NCI-H1105 (cell line): ENCODE measurements around the gene DOK7.

ENCODE experiments used
- DNase-seq: peaks from one replicate; lab custom pipeline; 2025; lab: John Stamatoyannopoulos, UW

The DOK7 gene

DNA sequence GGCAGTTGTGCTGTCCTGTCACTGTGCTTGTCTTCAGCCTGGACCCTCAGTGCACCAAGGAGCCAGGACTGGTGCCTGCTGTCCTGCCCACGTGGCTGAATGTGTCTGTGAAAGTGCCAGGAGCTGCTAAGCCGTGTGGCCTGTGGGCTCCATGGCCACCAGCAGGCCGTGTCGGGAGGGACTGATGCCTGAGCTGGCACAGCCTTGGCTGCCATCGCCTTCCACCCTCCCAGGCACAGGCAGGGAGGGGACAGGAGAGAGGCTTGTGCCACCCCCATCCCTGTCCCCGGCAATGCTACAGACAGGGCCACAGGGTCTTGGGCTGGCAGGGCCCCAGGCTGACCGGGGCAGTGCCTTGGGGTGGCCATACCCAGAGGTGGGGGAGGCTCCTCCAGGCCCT, 24.8 kb downstream of the DOK7 start:
- DNase-seq, result no peak

- no peak for DNase-seq
These were observed 25.7 kb downstream of the DOK7 start for GRCh38 chr4:3488820-3489219.

GRCh38 chr4:3489451-3489962, 26.4 kb downstream of the DOK7 start:
- DNase-seq, result no peak

DNA sequence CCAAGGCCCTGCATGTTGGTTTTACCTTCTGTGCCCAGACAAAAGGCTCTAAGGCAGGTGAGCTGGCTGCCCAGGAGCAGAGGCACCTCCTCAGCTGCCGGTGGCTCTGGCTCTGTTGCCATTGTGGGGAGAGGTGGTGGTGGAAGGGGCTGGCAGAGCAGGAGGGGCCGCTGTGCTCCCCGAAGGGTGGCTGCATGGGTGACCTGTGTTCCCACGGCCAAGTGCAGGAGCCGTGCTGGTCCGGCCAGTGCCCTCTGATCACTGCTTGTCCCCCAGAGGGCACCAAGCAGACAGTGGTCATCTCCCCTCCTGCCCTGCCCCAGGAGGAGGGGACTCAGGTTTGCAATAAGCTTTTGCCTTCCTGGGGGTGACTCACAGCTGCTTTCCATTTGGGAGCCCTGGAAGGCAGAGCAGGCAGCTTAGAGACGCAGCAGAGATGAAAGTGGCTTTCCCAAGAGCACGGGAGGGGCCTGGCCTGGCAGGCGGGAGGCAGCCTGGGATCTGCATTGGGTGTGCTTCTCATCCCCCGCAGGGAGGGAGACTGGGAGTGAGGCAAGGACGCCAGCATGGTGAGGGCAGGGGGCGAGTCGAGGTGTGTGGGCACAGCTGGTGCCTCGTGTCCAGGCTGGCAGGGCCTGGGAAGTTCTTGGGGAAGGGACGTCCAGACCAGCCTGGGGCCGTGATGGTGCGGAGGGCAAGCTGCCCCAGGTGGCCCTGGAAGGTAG, 28.7 kb downstream of the DOK7 start:
- no peak for DNase-seq

DNA sequence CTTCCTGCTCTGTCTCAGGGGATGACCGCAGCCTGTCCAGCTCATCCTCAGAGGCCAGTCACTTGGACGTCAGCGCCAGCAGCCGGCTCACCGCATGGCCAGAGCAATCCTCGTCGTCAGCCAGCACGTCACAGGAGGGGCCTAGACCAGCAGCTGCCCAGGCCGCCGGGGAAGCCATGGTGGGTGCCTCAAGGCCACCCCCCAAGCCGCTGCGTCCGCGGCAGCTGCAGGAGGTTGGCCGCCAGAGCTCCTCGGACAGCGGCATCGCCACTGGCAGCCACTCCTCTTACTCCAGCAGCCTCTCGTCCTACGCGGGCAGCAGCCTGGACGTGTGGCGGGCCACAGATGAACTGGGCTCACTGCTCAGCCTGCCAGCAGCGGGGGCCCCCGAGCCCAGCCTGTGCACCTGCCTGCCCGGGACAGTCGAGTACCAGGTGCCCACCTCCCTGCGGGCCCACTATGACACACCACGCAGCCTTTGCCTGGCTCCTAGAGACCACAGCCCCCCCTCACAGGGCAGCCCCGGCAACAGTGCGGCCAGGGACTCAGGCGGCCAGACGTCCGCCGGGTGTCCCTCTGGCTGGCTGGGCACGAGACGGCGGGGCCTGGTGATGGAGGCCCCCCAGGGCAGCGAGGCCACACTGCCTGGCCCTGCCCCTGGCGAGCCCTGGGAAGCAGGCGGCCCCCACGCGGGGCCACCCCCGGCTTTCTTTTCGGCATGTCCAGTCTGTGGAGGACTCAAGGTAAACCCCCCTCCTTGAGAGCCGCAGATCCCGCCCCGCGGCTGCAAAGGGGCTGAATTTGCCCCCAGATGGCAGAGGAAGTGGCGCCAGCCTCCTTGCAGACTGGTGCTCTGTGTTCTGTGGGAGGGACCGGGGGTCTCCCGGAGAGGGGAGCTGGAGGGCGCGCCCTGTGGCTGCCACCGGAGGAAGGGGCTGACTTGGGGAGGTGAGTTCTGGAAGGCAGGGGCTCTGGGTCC, 29.9 kb downstream of the DOK7 start:
- DNase-seq, result no peak

DNA sequence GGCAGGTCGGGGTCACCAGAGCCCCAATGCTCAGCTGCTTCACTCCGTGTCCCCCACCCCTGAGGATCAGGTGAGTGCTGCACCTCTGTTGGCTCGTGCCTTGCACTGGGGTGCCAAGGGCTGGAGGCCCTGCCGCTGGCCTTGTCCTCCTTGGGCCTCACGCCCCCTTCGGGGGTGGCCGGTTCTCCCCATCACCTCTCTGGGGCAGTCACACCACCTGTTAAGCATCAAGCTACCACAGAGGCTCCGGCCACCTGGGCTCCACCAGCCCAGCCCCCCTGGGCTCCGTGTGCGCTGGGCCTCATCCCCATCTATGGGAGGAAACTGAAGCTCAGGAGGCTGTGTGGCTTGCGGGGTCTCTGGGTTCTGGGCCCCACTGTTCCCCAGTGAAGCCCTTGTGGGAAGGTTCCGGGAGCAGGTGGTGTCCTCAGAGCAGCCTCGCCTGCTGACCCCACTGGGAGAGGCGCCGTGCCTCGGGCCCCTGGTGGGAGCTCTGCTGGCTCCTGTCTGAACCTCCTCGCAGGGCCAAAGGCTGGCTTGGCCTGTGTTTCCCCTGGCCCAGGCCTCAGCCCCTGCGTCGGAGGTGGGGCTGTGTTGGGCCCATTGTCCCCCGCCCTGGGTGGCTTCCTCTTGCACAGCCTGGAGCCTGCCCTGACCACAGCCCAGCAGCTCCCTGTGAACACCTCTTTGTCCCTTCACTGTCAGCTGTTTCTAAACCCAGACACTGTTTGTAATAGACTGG, 30.8 kb downstream of the DOK7 start:
- no peak for DNase-seq

- DNase-seq, result no peak
These were observed 31.4 kb downstream of the DOK7 start for GRCh38 chr4:3494462-3494871.

GRCh38 chr4:3495204-3495975, 32.3 kb downstream of the DOK7 start:
- no peak for DNase-seq

- no peak for DNase-seq
These were observed 32.9 kb downstream of the DOK7 start for GRCh38 chr4:3496021-3496420.

DNA sequence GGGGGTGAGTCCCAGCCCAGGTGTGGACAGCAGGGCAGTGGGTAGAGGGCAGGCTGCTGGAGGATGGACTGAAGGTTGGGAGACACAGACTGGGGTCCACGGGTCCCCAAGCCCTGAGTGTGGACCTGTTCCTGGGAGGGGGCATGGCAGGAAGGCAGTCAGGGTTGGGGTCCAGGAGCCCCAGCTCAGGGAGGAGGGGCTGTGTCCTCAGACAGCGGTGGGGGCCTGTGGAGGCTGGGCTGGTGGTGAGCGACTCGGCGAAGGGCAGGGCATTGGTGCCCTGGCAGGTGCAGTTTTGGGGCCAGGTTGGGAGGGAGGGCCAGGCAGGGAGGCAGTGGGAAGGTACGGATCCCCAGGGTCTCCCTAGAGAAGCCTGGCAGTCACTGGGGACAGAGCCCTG, 34.0 kb downstream of the DOK7 start:
- no peak for DNase-seq

DNA sequence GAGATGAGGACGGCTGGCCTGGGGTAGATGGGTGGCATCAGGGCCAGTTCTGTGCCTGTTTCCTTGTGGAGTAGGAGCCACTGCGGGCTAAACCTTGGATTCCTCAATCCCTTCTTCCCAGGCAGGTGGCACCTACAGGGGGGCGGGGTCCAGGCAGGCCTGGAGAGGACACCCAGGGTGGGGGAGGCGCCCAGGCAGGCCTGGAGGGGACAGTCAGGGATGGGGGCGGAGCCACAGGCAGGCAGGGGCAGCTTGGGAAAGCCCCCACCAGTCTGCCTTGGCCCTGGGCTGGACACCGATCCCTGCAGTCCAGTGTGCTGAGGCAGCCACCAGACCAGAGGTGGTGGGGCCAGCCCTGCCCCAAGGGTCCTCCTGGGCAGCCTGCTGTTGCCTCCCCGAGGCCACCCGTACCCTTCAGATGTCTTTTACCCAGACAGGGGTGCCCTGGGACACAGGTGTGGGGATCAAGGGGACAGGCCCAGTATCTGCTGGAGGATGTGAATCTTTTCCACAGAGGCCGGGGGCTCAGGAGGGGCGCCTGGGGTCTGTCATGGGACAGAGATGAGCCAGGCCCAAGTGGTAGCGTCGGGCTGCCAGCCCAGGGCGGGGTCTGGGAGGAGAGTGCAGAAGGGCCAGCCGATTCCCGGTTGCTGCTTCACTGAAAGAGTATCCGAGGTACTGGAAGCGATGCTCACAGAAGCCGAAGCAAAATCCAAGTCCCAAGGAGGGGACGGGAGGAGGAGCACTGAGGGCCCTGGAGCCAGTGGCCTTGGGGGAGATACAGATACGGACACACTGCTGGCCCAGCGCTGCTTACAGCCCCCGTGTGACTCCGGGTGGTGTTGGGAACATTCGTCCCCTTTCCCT, 34.6 kb downstream of the DOK7 start:
- no peak for DNase-seq

DNA sequence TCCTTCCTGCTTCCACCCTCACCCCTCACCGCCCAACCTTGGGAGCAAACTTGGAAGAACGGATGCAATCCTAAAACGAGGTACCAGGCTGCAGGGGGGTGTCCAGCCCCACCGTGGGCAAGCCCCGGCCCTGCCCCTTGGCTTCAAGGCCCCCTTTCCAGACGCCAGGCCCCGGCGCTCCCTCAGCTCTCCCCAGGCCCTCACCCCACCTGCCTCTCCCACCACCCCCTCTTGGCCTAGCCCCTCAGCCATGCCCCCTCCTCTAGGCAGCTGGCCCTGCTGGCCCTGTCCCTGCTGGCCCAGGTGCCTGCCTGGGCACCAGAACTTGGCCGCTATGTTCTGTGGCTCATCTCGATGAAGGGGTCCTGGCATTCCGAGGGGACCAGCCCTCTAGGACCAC, 35.3 kb downstream of the DOK7 start:
- no peak for DNase-seq

- DNase-seq, result no peak
These were observed 35.9 kb downstream of the DOK7 start for GRCh38 chr4:3498901-3499510.

DNA sequence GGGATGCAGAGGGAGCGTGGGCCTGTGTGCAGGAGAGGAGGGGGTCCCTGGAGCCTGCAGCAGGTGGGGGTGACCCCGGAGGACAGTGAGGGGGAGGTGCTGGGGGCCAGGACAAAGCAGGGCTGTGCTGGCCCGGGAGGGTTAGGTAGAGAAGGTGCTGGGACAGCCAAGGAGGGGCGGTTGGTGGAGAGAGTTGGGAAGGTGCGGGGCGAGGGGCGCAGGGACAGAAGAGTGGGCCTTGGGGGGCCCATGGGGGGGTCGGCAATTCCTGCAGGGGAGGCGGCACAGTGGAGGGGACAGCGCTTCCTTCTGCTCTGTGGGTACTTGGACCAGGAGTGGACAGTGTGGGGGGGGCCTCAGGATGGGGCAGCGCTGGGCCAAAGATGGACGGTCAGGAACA, 36.6 kb downstream of the DOK7 start:
- DNase-seq, result no peak

- no peak for DNase-seq
These were observed 37.0 kb downstream of the DOK7 start for GRCh38 chr4:3500111-3500510.

- DNase-seq, result no peak
These were observed 37.6 kb downstream of the DOK7 start for GRCh38 chr4:3500634-3501101.

DNA sequence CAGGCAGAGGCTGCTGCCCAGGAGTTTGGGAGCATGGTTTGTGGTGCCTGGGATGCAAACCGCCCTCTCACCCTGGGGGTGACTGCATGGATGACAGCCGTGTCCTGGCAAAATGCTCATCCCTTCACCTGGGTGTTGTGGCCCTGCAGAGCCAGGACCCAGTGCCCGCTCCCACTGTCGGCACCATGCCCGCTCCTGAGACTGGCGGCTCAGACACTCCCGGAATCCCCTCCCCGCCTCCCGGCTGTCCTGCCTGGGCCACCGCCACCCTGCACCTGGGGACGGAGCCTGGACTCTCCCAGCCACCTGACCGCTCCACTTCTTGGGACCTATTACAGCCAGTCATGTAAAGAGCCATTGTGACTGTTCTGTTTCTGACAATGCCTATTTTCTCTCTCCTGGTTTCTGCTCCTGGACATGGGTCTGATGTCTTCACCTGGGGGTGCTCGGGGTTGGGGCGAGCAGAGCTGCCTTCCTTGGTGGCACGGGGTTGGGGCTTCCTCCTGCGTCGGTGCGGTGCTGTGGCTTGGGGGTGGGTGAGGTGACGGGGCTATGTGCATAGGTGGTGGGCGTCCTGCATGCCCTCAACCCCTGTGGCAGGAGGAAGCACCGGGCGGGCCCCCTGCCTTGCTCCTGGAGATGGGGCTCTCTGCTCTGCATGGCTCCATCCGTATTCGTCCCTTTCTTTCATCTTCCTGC, 38.2 kb downstream of the DOK7 start:
- no peak for DNase-seq

GRCh38 chr4:3501825-3502425, 38.8 kb downstream of the DOK7 start:
- DNase-seq, result no peak
